ENCODE results near the gene CAMTA2. TPM values are rescaled to one million over a fixed set of nuclear protein-coding genes. Genes with fewer than 3 reads are reported as not detected.

CAMTA2 gene
- total RNA-seq, 1 donor from 2014 or later, result 0.34 TPM

DNA sequence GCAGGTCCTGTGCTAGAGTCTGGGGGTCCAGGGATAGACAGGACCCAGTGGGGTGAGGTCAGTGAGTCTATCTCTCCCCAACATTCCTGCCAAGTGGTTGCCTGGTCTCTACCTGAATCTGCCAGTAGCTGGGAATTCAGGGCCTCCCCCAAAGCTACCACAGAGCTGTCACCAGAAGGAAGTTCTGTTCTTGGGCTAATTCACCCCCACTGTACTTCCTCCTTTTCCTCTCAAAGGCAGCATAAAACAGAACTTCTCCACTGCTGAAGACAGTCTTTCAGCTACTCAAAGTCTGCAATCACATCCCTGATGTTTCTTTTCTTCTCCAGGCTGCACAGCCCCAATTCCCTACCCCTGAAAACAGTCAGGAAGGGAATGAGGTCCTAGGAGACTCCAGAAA lies 8.7 kb downstream of the CAMTA2 start:
- Mint-ChIP-seq H3K4me1 (peaks cover 8% of the 10 kb centered on the region), H3K36me3 (peaks cover 4% of the 10 kb centered on the region), H3K4me3 (peak overlapping the region; percentile 30), H3K27me3 (ENCODE audit: insufficient read depth, low read depth) (peaks cover 10% of the 10 kb centered on the region), H3K9me3 (no peaks in the 10 kb centered on the region), H3K27ac (no peak overlapping the region)
- H3K27ac ChIP-seq, result no peak overlapping the region
- H3K27me3 ChIP-seq, result peaks cover 48% of the 10 kb centered on the region
- DNase-seq (ENCODE audit: low spot score), result no peak
- H3K4me1 ChIP-seq, result peaks cover 4% of the 10 kb centered on the region
- no peaks in the 10 kb centered on the region for H3K36me3 ChIP-seq
- H3K4me2 ChIP-seq, result no peak overlapping the region
- TF ChIP-seq, protein P1, sequence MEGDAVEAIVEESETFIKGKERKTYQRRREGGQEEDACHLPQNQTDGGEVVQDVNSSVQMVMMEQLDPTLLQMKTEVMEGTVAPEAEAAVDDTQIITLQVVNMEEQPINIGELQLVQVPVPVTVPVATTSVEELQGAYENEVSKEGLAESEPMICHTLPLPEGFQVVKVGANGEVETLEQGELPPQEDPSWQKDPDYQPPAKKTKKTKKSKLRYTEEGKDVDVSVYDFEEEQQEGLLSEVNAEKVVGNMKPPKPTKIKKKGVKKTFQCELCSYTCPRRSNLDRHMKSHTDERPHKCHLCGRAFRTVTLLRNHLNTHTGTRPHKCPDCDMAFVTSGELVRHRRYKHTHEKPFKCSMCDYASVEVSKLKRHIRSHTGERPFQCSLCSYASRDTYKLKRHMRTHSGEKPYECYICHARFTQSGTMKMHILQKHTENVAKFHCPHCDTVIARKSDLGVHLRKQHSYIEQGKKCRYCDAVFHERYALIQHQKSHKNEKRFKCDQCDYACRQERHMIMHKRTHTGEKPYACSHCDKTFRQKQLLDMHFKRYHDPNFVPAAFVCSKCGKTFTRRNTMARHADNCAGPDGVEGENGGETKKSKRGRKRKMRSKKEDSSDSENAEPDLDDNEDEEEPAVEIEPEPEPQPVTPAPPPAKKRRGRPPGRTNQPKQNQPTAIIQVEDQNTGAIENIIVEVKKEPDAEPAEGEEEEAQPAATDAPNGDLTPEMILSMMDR (IDR thresholded peaks at IDR 0.05), result no peak
- no peak for TF ChIP-seq EZH2 (IDR thresholded peaks at IDR 0.05)
- TF ChIP-seq EZH2phosphoT487 (IDR thresholded peaks at IDR 0.05), result no peak
- no peak overlapping the region for H3K4me3 ChIP-seq
- no peak overlapping the region for H3K9ac ChIP-seq
- H2AFZ ChIP-seq (replicated peaks), result no peak overlapping the region
- H3F3A ChIP-seq (ENCODE audit: low read depth), result peaks cover 5% of the 10 kb centered on the region
- no peaks in the 10 kb centered on the region for H3K9me3 ChIP-seq (ENCODE audit: low read depth)
- H4K20me1 ChIP-seq (ENCODE audit: low read depth), result no peaks in the 10 kb centered on the region
- H3K79me2 ChIP-seq (ENCODE audit: low read depth), result no peaks in the 10 kb centered on the region

DNA sequence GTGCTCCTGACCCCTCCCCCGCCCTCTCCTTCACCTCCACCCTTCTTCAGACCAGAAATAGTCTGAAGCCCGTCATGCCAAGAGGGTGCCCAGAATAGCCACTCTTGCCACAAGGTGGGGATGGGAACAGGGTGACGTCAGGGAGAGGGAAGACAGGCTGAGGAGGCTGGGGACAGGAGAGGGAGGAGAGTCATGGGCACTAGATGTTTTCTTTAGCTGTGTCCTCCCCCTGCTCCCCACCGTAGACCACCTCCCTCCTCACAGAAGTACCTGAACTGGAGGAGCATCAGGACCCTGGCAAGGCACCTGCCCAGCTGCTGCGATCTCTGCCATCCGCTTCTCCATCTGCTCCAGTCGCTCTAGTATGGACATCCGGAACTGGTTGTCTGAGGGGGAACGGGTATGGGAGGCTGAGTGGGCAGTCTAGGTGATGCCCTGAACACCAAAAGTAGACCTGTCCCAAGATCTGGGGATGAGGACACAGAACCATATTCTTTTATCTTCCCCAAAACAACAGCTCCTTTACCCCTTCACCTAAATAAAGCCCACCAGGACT lies 13.3 kb downstream of the CAMTA2 start:
- no peak overlapping the region for H2AFZ ChIP-seq (replicated peaks)
- H3K79me2 ChIP-seq (ENCODE audit: low read depth), result peaks cover 6% of the 10 kb centered on the region
- H3K27me3 Mint-ChIP-seq (ENCODE audit: insufficient read depth, low read depth), result peaks cover 7% of the 10 kb centered on the region
- peaks cover 11% of the 10 kb centered on the region for H3K36me3 Mint-ChIP-seq
- TF ChIP-seq, protein P1 (IDR thresholded peaks at IDR 0.05), result no peak
- TF ChIP-seq EZH2 (IDR thresholded peaks at IDR 0.05), result no peak
- TF ChIP-seq EZH2phosphoT487 (IDR thresholded peaks at IDR 0.05), result no peak
- no peak overlapping the region for H3K9ac ChIP-seq
- no peaks in the 10 kb centered on the region for H3K9me3 ChIP-seq (ENCODE audit: low read depth)
- no peak overlapping the region for H3K4me3 ChIP-seq
- H3K4me3 Mint-ChIP-seq, result no peak overlapping the region
- H3K4me1 Mint-ChIP-seq, result peaks cover 16% of the 10 kb centered on the region
- H3K9me3 Mint-ChIP-seq, result no peaks in the 10 kb centered on the region
- DNase-seq (ENCODE audit: low spot score), result no peak
- H3K27me3 ChIP-seq, result peaks cover 55% of the 10 kb centered on the region
- no peaks in the 10 kb centered on the region for H3K36me3 ChIP-seq
- H3K27ac Mint-ChIP-seq, result no peak overlapping the region
- peaks cover 10% of the 10 kb centered on the region for H3F3A ChIP-seq (ENCODE audit: low read depth)
- H4K20me1 ChIP-seq (ENCODE audit: low read depth), result peaks cover 35% of the 10 kb centered on the region
- H3K4me1 ChIP-seq, result peaks cover 4% of the 10 kb centered on the region
- H3K4me2 ChIP-seq, result no peak overlapping the region
- no peak overlapping the region for H3K27ac ChIP-seq

DNA sequence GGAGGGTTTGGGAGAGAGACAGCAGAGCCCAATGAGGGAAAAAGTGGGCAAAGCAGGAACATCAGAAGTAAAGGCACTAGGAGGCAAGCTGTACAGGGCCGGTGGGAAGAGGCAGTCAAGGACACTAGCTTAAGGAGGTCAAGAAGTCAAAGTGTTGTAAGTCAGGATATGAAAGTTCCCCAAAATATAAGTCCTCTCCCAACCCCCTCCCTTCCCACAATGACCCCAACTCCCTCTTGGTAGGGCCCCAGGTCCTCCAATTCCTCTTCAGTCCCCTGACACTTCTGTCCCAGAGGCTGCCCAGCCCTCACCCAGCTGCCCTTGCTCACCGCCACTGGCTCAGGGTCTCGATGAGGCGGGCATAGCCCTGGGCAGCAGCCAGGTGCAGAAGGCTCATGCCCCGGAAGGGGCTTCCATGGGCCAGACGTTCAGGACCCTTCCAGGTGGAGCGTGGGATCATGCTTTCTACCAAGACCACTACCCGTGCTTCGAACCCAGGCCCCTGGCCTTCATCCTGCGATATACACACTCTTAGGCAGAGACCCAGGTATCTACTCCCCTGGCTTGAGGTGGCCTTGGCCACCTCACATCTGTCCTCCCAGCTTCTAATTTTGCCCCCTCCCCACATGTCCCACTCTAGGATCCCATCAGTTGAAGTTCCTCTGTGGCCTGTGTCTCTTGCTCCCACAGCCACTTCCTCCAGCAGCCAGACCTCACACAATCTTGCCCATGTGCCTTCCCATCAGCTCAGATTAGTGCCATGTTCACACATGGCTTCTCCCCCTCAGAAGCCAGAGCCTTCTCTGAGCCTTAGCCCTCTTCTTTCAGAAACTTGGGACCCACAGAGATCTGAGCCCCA lies 14.0 kb downstream of the CAMTA2 start:
- Histone ChIP-seq H3K4me2 (no peak overlapping the region), H3K27me3 (peaks cover 49% of the 10 kb centered on the region), H3K9me3 (ENCODE audit: low read depth) (no peaks in the 10 kb centered on the region), H3K79me2 (ENCODE audit: low read depth) (peaks cover 13% of the 10 kb centered on the region), H2AFZ (replicated peaks) (no peak overlapping the region), H3K36me3 (no peaks in the 10 kb centered on the region), H3K27ac (no peak overlapping the region), H3K4me1 (peaks cover 8% of the 10 kb centered on the region), H3K4me3 (no peak overlapping the region), H3F3A (ENCODE audit: low read depth) (peaks cover 15% of the 10 kb centered on the region), H4K20me1 (ENCODE audit: low read depth) (peaks cover 40% of the 10 kb centered on the region), H3K9ac (no peak overlapping the region)
- Mint-ChIP-seq H3K36me3 (peaks cover 11% of the 10 kb centered on the region), H3K9me3 (no peaks in the 10 kb centered on the region), H3K4me3 (no peak overlapping the region), H3K27me3 (ENCODE audit: insufficient read depth, low read depth) (peaks cover 4% of the 10 kb centered on the region), H3K27ac (peak overlapping the region; percentile 63), H3K4me1 (peaks cover 22% of the 10 kb centered on the region)
- TF ChIP-seq, protein P1 (IDR thresholded peaks at IDR 0.05), result no peak
- TF ChIP-seq EZH2phosphoT487 (IDR thresholded peaks at IDR 0.05) (no peak), EZH2 (IDR thresholded peaks at IDR 0.05) (no peak)
- no peak for DNase-seq (ENCODE audit: low spot score)

Data from neural progenitor cell (in vitro differentiated cells).